ENCODE measurements around the gene RBP3.

GRCh38 chr10:47388879-47389278 is 40.7 kb downstream of the RBP3 start:
- TF ChIP-seq MAX (IDR thresholded peaks at IDR 0.05; ENCODE audit: low read depth, low read length) = no peak
- TF ChIP-seq CTCF (IDR thresholded peaks at IDR 0.05; ENCODE audit: low read depth, low read length) = no peak
